SIG-M5 (cell line): ENCODE results near the gene TNXB.
"Not testable (repeated sequence)": the region's sequence is repeated elsewhere in the genome, so short reads cannot be mapped to it uniquely, and the experiment has no call there.

Experiments used
- DNase-seq: peaks from one replicate; lab custom pipeline; 2025; lab: John Stamatoyannopoulos, UW

TNXB gene

DNA sequence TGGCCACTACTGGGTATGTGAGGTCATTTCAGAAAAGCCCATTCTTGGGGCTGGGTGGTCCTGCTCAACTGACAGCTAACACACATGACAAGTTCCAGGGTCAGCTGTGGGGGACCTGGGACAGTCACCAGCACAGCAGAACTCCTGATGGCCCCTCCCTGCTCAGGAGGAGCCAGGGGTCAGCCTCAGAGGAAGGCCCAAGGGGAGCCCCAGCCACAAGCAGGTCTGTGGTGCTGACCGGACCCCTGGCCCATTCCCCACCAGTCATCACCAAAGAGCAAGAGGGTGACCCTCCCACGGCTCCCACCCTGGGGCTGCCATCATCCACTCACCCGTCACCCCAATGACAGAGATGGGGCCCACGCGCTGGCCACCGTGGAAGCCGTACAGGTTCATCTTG, 52.9 kb downstream of the TNXB start:
- DNase-seq = no peak

DNA sequence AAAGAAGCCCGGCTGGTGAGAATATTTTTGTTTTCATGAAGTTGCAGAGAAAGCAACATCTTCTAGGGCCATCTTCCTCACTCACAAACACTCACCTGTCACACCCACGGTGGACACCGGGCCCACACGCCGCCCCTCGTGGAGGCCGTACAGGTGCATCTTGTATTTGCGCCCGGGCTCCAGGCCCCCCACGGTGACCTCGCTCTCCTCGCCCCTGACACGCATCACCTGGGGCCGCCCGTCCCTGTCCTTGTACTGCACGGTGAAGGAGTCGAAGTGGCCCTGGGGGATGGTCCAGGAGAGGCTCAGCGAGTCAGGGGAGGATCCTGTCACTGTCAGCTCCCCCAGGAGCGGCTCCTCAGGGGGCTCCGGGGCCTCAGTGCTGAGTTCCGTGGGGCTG, 53.4 kb downstream of the TNXB start:
- DNase-seq = not testable (repeated sequence)

DNA sequence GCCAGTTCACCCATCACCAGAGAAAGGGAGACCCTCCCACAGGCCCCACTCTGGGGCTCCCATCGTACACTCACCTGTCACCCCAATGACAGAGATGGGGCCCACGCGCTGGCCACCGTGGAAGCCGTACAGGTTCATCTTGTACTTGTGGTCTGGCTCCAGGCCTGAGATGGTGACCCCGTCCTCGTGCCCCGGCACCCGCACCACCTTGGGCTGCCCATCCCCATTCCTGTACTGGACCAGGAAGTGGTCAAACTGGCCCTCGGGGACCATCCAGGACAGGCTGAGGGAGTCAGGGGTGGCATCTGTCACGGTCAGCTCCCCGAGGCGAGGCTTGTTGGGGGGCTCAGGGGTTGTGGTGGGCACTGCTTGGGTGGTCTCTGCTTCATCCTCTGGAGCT, 55.8 kb downstream of the TNXB start:
- not testable (repeated sequence) for DNase-seq

DNA sequence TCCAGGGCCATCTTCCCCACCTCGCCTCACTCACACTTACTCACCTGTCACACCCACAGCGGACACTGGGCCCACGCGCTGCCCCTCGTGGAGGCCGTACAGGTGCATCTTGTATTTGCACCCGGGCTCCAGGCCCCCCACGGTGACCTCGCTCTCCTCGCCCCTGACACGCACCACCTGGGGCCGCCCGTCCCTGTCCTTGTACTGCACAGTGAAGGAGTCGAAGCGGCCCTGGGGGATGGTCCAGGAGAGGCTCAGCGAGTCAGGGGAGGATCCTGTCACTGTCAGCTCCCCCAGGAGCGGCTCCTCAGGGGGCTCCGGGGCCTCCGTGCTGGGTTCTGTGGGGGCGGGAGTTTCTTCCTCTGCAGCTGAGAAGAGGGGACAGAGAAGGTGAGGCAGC, 56.5 kb downstream of the TNXB start:
- DNase-seq = not testable (repeated sequence)

DNA sequence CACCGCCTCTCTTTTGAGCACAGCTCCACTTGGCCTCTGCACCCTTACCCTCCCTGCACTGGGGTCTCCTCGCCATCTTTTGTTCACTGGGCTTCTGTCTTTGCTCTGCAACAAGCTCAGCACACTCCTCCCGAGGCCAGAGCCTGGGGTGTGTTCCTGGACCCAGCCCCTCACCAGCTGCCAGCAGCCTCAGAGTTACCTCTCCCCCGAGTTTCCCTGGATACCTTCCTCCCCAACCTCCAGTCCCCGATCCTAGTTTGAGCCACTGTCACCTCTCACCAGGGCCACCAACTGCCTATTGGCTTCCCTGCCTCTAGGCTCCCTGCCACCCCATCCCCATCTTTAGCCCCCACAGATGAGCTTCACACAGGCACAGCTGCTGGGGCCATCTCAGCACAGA, 58.6 kb downstream of the TNXB start:
- DNase-seq = no peak

DNA sequence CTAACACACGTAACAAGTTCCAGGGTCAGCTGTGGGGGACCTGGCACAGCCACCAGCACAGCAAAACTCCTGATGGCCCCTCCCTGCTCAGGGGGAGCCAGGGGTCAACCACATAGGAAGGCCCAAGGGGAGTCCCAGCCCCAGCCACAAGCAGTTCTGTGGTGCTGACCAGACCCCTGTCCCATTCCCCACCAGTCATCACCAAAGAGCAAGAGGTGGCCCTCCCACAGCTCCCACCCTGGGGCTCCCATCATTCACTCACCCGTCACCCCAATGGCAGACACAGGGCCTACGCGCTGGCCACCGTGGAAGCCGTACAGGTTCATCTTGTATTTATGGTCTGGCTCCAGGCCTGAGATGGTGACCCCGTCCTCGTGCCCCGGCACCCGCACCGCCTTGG, 59.4 kb downstream of the TNXB start:
- not testable (repeated sequence) for DNase-seq

- DNase-seq = not testable (repeated sequence)
Observed at GRCh38 chr6:32049149-32049548, 60.0 kb downstream of the TNXB start.

DNA sequence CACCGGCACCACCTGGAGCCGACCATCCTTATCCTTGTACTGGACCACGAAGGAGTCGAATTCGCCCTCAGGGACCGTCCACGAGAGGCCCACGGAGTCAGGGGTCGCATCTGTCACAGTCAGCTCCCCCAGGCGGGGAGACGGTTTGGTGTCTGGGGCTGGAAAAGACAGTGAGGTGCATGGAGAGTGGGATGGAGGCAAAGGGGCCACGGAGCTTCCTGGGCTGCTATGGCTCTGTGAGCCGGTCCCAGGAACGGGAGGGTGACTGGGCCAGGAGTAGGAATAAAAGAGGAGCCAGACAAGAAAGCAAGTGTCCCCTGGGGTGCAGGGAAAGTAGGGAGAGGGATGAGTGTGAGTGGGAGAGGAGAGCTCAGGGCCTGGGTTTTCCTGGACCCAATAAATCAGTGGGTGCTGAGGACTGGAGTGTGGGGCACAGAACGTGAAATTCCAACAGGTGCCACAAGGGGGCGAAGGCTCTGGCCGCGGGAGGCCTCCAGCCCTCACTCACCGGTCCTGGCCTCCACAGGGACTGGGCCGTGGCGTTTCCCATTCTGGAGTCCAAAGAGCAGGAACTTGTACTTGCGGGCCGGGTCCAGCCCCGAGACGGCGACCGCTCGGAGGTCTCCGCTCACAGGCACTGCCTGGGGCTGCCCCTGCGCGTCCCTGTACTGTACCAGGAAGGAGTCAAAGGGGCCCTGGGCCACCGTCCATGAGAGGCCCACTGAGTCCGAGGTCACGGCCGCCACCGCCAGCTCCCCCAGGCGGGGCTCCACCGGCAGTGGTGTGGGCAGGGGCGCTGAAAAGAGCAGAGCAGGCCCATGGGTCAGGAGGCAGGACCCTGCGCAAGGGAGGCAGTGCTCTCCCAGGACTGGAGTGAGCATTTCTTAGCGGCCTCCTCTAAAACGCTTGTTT, 61.0 kb downstream of the TNXB start:
- no peak for DNase-seq

DNA sequence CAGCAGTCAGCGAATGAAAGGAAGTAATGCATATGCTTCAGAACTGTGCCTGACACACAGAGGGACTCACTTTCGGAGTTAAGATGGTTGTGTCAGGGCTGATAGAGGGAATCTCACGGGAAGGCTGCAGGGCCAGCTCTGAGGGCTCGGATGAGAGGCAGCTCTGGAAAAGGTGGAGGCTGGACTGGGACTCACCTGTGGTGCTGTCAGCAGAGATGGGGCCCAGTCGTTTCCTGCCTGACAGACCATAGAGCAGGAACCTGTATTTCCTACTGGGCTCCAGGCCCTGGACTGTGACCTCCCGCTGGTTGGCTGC, 61.6 kb downstream of the TNXB start:
- no peak for DNase-seq

- DNase-seq = no peak
Observed at GRCh38 chr6:32047084-32047478, 62.1 kb downstream of the TNXB start.

DNA sequence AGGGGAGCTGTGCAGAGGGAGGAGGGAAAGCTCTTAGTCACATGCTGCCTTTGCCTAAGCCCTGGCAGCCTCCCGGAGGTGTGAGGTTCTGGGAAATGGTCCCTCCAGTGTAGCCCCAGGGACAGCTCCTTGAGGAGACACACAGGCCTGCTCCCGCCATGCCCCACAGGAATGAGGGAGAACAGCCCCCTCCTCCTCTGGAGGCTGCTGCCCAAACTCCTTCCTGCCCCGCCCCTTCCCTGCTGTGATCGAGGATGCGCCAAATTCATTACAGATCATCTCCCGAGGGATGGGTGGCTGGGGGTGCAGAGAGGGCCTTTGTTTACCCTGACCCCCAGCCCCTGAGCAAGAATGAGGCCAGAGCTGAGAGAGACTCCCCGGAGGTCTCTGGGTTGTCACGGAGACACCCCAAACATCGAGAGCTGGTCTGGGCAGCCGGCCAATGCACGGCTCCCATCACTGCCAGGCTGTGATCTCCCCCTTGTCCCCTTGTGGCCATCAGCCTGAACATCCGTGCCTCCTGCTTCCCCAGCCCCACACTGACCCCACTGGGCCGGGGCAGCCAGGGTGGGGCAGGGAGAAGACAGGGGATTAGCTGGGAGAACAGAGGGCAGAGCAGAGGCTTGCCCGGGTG, 62.6 kb downstream of the TNXB start:
- DNase-seq = no peak

GRCh38 chr6:32045811-32046449, 63.2 kb downstream of the TNXB start:
- DNase-seq = no peak

- DNase-seq = not testable (repeated sequence)
Observed at GRCh38 chr6:32044916-32045315, 64.2 kb downstream of the TNXB start.

DNA sequence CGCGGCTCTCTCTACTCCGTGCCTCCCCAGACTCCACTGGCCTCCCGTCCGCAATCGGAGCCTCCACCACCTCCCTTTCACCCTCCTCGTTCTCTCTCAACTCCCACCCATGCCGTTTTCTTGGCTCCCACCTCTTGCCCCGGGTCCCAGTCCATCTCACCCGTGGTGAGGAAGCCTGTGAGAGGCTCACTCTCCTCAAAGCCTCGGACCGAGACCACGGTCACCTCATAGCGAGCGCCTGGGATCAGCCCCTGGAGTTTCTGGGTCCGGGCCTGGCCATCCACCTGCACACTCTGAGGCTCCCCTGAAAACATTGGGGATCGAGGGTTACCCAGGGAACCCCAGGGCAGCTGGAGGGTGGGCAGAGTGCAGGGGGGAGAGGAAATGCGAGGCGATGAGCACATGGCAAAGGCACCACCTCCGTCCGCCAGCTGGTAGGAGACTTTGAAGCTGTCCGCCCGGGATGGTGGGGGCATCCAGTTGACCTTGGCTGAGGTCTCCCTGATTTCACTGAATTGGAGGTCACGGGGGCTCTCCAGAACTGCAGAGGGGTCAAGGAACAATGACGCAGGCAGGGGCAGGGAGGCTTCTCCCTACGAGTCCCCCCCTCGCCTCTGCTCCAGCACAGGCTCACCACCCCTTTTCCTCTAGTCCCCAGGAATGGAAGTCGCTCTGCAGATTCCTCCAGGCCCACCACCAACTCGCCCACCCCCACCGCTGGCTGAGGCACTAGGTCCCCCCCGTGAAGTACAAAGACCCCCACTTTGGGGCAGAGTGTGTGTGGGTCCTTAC, 65.4 kb downstream of the TNXB start:
- DNase-seq = not testable (repeated sequence)

GRCh38 chr6:32042276-32042675, 66.9 kb downstream of the TNXB start:
- DNase-seq = not testable (repeated sequence)

DNA sequence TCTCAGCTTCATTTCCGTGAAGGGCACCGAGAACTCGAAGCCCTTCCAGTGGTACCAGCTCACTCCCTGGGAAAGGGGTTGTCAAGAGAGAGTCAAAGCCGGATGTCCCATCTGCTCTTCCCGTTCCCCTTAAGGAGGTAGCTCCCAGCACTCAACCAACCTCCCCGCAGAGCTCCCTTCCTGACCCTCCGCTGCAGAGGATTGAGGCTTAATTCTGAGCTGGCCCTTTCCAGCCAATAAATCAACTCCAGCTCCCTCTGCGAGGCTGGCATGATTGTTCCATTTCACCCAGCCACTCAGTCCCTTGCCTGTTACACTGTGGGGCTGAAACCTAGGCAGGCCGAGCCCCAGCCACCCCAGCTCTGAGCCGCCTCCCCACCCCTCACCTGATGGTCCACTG, 67.8 kb downstream of the TNXB start:
- not testable (repeated sequence) for DNase-seq

GRCh38 chr6:32041050-32041321, 68.2 kb downstream of the TNXB start:
- DNase-seq = not testable (repeated sequence)

DNA sequence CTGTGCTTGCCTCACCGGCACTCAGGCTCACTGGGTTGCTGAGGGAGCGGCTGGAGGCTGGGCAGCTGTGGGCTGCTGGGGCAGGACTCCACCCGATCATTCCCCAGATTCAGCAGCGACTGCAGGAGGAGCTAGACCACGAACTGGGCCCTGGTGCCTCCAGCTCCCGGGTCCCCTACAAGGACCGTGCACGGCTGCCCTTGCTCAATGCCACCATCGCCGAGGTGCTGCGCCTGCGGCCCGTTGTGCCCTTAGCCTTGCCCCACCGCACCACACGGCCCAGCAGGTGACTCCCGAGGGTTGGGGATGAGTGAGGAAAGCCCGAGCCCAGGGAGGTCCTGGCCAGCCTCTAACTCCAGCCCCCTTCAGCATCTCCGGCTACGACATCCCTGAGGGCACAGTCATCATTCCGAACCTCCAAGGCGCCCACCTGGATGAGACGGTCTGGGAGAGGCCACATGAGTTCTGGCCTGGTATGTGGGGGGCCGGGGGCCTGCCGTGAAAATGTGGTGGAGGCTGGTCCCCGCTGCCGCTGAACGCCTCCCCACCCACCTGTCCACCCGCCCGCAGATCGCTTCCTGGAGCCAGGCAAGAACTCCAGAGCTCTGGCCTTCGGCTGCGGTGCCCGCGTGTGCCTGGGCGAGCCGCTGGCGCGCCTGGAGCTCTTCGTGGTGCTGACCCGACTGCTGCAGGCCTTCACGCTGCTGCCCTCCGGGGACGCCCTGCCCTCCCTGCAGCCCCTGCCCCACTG, 68.7 kb downstream of the TNXB start:
- not testable (repeated sequence) for DNase-seq

DNA sequence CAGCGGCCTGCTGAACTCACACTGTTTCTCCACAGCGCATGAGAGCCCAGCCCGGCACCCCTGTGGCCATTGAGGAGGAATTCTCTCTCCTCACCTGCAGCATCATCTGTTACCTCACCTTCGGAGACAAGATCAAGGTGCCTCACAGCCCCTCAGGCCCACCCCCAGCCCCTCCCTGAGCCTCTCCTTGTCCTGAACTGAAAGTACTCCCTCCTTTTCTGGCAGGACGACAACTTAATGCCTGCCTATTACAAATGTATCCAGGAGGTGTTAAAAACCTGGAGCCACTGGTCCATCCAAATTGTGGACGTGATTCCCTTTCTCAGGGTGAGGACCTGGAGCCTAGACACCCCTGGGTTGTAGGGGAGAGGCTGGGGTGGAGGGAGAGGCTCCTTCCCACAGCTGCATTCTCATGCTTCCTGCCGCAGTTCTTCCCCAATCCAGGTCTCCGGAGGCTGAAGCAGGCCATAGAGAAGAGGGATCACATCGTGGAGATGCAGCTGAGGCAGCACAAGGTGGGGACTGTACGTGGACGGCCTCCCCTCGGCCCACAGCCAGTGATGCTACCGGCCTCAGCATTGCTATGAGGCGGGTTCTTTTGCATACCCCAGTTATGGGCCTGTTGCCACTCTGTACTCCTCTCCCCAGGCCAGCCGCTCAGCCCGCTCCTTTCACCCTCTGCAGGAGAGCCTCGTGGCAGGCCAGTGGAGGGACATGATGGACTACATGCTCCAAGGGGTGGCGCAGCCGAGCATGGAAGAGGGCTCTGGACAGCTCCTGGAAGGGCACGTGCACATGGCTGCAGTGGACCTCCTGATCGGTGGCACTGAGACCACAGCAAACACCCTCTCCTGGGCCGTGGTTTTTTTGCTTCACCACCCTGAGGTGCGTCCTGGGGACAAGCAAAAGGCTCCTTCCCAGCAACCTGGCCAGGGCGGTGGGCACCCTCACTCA, 69.5 kb downstream of the TNXB start:
- not testable (repeated sequence) for DNase-seq

DNA sequence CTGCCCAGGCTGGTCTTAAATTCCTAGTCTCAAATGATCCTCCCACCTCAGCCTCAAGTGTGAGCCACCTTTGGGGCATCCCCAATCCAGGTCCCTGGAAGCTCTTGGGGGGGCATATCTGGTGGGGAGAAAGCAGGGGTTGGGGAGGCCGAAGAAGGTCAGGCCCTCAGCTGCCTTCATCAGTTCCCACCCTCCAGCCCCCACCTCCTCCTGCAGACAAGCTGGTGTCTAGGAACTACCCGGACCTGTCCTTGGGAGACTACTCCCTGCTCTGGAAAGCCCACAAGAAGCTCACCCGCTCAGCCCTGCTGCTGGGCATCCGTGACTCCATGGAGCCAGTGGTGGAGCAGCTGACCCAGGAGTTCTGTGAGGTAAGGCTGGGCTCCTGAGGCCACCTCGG, 70.3 kb downstream of the TNXB start:
- DNase-seq = not testable (repeated sequence)
